ENCODE results near the gene NAALADL2.

Gene NAALADL2

DNA sequence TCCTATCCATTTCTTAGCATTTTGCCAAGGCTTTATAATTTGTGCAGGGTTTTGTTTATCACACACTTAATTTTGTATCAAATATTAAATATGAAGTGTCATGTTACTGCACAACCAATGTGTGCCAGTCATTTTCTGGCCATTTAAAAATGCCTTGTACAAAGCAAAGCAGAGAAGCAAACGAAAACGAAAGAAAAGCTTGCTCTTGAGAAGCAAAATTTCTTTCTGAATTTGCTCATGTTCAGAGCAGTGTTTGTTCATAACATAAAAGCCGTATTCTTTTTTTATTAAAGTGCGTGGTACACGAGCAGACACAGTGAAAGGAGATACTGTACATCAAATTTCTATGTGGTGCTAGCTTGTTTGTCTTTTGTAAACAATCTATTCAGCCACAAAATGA is 792.6 kb downstream of the NAALADL2 start:
- DNase-seq (ENCODE audit: low read depth), result no peak
- TF ChIP-seq, protein P1, sequence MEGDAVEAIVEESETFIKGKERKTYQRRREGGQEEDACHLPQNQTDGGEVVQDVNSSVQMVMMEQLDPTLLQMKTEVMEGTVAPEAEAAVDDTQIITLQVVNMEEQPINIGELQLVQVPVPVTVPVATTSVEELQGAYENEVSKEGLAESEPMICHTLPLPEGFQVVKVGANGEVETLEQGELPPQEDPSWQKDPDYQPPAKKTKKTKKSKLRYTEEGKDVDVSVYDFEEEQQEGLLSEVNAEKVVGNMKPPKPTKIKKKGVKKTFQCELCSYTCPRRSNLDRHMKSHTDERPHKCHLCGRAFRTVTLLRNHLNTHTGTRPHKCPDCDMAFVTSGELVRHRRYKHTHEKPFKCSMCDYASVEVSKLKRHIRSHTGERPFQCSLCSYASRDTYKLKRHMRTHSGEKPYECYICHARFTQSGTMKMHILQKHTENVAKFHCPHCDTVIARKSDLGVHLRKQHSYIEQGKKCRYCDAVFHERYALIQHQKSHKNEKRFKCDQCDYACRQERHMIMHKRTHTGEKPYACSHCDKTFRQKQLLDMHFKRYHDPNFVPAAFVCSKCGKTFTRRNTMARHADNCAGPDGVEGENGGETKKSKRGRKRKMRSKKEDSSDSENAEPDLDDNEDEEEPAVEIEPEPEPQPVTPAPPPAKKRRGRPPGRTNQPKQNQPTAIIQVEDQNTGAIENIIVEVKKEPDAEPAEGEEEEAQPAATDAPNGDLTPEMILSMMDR (conservative IDR thresholded peaks at IDR 0.05; ENCODE audit: low read depth, low read length), result no peak
- H3K4me3 ChIP-seq (ENCODE audit: low read length), result no peak overlapping the region

DNA sequence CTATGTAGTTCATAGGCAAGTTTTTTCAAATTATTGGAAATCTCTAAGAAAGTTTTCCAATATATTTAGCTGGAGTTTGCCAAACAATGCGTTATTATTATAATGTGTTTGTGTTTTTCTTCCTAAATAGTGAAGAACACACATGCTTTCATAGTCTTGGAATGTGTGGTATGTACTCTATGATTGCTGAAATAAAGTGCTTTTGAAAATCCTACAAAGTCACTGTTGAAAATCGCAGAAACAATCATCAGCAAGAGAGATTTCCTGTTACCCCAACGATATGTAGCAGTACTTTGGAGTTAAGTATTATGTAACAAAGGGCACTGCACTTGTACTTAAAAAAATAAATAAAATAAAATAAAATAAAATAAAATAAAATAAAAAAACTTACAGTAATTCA is 796.2 kb downstream of the NAALADL2 start:
- no peak overlapping the region for H3K4me3 ChIP-seq (ENCODE audit: low read length)
- DNase-seq (ENCODE audit: low read depth), result no peak
- TF ChIP-seq, protein P1 (conservative IDR thresholded peaks at IDR 0.05; ENCODE audit: low read depth, low read length), result no peak

DNA sequence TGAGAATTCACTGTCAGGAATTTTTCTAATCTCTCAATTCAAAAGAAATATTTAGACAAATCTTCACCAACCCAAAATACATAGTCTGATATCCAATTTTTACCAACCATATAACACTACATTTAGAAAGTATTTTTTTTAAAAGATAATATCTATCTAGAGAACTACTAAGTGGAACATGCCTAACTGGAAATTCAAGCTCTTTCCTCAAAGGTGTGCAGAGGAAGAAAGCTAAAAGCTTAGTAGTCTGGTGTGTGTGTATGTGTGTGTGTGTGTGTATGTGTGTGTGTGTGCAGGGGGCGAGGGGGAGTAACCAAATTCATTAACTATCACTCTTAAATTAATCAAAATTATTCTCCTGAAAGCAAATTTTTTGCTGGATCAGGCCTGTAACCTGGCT is 797.3 kb downstream of the NAALADL2 start:
- no peak for DNase-seq (ENCODE audit: low read depth)
- TF ChIP-seq, protein P1 (conservative IDR thresholded peaks at IDR 0.05; ENCODE audit: low read depth, low read length), result no peak
- no peak overlapping the region for H3K4me3 ChIP-seq (ENCODE audit: low read length)

DNA sequence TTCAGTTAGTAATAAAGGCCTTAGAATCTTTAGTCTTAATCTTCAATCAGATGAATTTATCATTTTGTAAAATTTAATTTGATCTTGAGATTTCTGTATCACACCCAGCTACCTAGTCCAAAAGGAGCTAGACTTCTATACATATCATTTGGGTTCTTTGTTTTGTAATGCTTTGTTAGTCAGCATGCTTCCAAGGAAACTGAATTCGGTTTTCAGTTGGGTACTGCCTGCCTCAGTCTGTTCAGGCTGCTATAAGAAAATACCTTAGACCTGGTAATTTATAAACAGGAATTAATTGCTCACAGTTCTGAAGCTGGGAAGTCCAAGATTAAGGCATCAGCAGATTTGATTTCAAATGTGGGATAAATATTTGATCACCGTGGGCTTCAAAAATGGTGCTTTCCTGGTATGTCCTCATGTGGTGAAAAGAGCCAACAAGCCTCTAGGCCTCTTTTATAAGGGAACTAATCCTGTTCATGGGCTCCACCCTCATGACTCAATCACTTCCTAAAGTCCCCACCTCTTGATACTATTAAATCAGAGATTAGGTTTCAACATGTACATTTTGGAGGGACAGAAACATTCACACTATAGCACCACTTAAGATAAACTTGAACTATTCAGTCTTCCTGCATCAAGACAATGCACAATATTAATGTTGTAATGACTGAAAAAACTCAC is 800.7 kb downstream of the NAALADL2 start:
- TF ChIP-seq, protein P1 (conservative IDR thresholded peaks at IDR 0.05; ENCODE audit: low read depth, low read length), result no peak
- no peak overlapping the region for H3K4me3 ChIP-seq (ENCODE audit: low read length)
- no peak for DNase-seq (ENCODE audit: low read depth)

DNA sequence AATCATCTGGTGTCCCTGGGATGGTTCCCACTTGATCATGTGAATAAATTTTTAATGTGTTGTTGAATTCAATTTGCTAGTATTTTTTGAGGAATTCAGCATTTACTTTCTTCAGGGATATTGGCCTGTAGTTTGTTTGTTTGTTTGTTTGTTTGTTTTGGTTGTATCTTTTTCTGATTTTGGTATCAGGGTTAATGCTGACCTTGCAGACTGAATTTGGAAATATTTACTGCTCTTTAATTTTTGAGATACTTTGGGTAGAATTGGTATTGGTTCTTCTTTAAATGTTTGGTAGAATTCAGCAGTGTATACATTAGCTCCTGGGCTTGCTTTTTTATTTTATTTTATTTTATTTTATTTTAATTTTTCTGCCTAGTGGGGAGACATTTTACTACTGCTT is 803.7 kb downstream of the NAALADL2 start:
- TF ChIP-seq, protein P1 (conservative IDR thresholded peaks at IDR 0.05; ENCODE audit: low read depth, low read length), result no peak
- DNase-seq (ENCODE audit: low read depth), result no peak
- H3K4me3 ChIP-seq (ENCODE audit: low read length), result no peak overlapping the region

DNA sequence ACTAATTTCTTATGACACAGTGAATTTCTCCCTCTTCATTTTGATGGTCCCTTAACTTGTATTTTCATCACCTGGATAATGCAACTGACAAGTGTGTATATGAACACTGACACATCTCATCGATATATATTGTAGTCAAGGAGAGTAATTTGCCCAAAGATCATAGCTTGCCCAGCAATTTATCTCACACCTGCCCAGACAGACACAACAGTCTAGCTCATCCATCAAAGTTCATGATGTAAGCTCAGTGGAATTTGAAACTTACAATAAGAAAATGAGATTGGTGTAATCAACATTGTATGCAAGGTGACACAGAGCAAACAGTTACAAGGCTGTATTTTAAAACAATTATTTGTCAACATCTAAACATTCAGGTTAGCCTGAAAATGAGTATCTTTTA is 805.8 kb downstream of the NAALADL2 start:
- DNase-seq (ENCODE audit: low read depth), result no peak
- no peak overlapping the region for H3K4me3 ChIP-seq (ENCODE audit: low read length)
- TF ChIP-seq, protein P1 (conservative IDR thresholded peaks at IDR 0.05; ENCODE audit: low read depth, low read length), result no peak

DNA sequence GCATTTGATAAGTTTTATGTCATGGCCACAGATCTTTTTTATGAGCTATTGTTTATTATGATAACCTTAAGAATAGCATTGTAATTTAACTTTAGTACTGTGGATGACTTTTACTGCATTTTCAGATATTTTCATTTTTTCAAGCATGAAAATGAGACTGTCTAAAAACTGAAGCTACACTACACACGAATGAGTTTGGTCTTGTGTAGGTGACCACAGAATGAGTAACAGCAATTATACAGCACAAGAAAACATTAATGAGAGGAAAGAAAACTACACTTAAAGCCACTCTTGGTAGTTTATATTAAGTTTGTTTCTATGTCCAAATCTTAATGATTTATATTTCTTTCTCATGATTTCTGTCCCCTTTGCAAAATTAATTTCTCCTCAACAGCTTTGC is 809.2 kb downstream of the NAALADL2 start:
- no peak for DNase-seq (ENCODE audit: low read depth)
- TF ChIP-seq, protein P1 (conservative IDR thresholded peaks at IDR 0.05; ENCODE audit: low read depth, low read length), result no peak
- H3K4me3 ChIP-seq (ENCODE audit: low read length), result no peak overlapping the region

All from retinal pigment epithelial cell (primary cell).